K562 (cell line): ENCODE measurements around the gene ZP3. TPM values are rescaled to one million over a fixed set of nuclear protein-coding genes. Genes with fewer than 3 reads are reported as not detected.
A peak's percentile ranks its signal among the peaks of the same experiment; 100 is the strongest.

Experiments used
- ATF1 ChIP-seq, 2 experiments: fragments of 450-650 bp in 1 of 2; IDR thresholded peaks; 2 replicates each; pipeline ENCODE4 v1.6.1; 2016; ENCODE audit warnings: missing compliant biosample characterization in 1 of 2, missing genetic modification characterization in 1 of 2
- ATF6 ChIP-seq: sonication (generic); formaldehyde crosslinking; IDR thresholded peaks from 2 replicates; pipeline ENCODE4 v1.4.0; 2020; ENCODE audit warnings: mild to moderate bottlenecking, missing genetic modification reagents
- BMI1 ChIP-seq: fragments of 150-350 bp; IDR thresholded peaks from 2 replicates; pipeline ENCODE4 v1.6.1; 2014; ENCODE audit warnings: low read length
- C11orf30 ChIP-seq: fragments of 450-650 bp; IDR thresholded peaks from 2 replicates; pipeline ENCODE4 v1.6.1; 2016; ENCODE audit warnings: low read depth, mild to moderate bottlenecking
- CHD2 ChIP-seq: IDR thresholded peaks from 2 replicates; pipeline ENCODE4 v1.6.1; 2011; ENCODE audit warnings: low read depth, low read length
- CHD4 ChIP-seq: fragments of 200-600 bp; sonication (generic); IDR thresholded peaks from 3 replicates; pipeline ENCODE4 v1.6.1; 2012; ENCODE audit warnings: low read depth, mild to moderate bottlenecking, mixed read lengths, low read length, inconsistent platforms; ENCODE audit not compliant: insufficient read depth, insufficient replicate concordance, poor library complexity, severe bottlenecking
- ERF ChIP-seq: fragments of 450-650 bp; formaldehyde crosslinking; IDR thresholded peaks from 2 replicates; pipeline ENCODE4 v1.4.0; 2020; ENCODE audit warnings: mild to moderate bottlenecking, mixed read lengths
- EZH2 ChIP-seq: IDR thresholded peaks from 2 replicates; pipeline ENCODE4 v1.6.1; 2012; ENCODE audit warnings: low read depth, mild to moderate bottlenecking, inconsistent platforms, low read length, borderline replicate concordance
- KAT7 ChIP-seq: sonication (generic); formaldehyde crosslinking; IDR thresholded peaks from 2 replicates; pipeline ENCODE4 v1.8.0; 2022; ENCODE audit warnings: missing genetic modification reagents, mild to moderate bottlenecking, borderline replicate concordance
- NCOA6 ChIP-seq: fragments of 450-650 bp; IDR thresholded peaks from 2 replicates; pipeline ENCODE4 v1.6.1; 2017; ENCODE audit warnings: mild to moderate bottlenecking
- NR4A1 ChIP-seq, 2 experiments: fragments of 250-450 bp in 1 of 2; fragments of 450-650 bp in 1 of 2; sonication (Bioruptor Pico) in 1 of 2; IDR thresholded peaks; 2 replicates each; pipeline versions ENCODE4 v1.4.0 to v1.6.1; 2016 to 2020; ENCODE audit warnings: mild to moderate bottlenecking in 2 of 2, missing compliant biosample characterization in 1 of 2, missing genetic modification characterization in 1 of 2, moderate library complexity in 1 of 2
- POLR2B ChIP-seq: fragments of 450-650 bp; IDR thresholded peaks from 2 replicates; pipeline ENCODE4 v1.6.1; 2018; ENCODE audit warnings: low read depth; ENCODE audit not compliant: partially characterized antibody
- PRMT5 ChIP-seq: sonication (generic); formaldehyde crosslinking; IDR thresholded peaks from 2 replicates; pipeline ENCODE4 v1.5.0; 2020; ENCODE audit warnings: missing genetic modification reagents
- RAD21 ChIP-seq, 2 experiments: fragments of 250-450 bp in 1 of 2; fragments of 450-650 bp in 1 of 2; sonication (Bioruptor Pico) in 1 of 2; formaldehyde crosslinking in 1 of 2; IDR thresholded peaks in 1 of 2; conservative IDR thresholded peaks in 1 of 2; 2 replicates each; pipeline versions ENCODE4 v1.4.0 to v1.8.0; 2020 to 2022; ENCODE audit warnings: mild to moderate bottlenecking in 2 of 2, moderate library complexity in 1 of 2
- RREB1 ChIP-seq: fragments of 250-450 bp; sonication (Bioruptor Pico); IDR thresholded peaks from 2 replicates; pipeline ENCODE4 v1.4.0; 2020
- SNIP1 ChIP-seq: fragments of 450-650 bp; IDR thresholded peaks from 2 replicates; pipeline ENCODE4 v1.7.1; 2017; ENCODE audit warnings: low read depth, mild to moderate bottlenecking
- YBX1 ChIP-seq: fragments of 450-650 bp; IDR thresholded peaks from 2 replicates; pipeline ENCODE4 v1.7.1; 2016; ENCODE audit warnings: mild to moderate bottlenecking
- ZNF398 ChIP-seq: fragments of 250-450 bp; sonication (Bioruptor Pico); IDR thresholded peaks from 2 replicates; pipeline ENCODE4 v1.8.0; 2021; ENCODE audit warnings: moderate library complexity, mild to moderate bottlenecking, inconsistent platforms
- polyA plus RNA-seq, 8 experiments: library from polyadenylated mRNA; depleted of rRNA in 4 of 8; stranded (reverse) in 5 of 8; unstranded in 3 of 8; fragments of >200 nt; fragmentation: Nextera tagmentation in 2 of 8; fragmentation: Illumina TruSeq in 1 of 8; extraction: Ambion mirVana in 2 of 8; extraction: Trizol in 1 of 8; gene quantifications; 2 replicates each; pipeline versions ENCODE4 v1.2.1 to v1.2.3, GENCODE V29; 2011 to 2014; ENCODE audit warnings: inconsistent platforms in 1 of 8, missing spikeins in 1 of 8
- total RNA-seq, 7 experiments: library from RNA; depleted of rRNA in 6 of 7; stranded (reverse); fragments of >200 nt in 6 of 7; fragmentation: Illumina TruSeq in 2 of 7; extraction: Trizol in 2 of 7; gene quantifications; 2 replicates each; pipeline versions ENCODE4 v1.2.1 to v1.2.3, GENCODE V29; 2011 to 2021; ENCODE audit warnings: low replicate concordance in 1 of 7

Gene ZP3
- total and polyA plus RNA-seq, 9 of the 15 experiments (the other 6 are each of a cell fraction or from before 2014, with no cell fraction given): 1.4 to 3.8 (median 2.4) TPM

GRCh38 chr7:76383089-76383944, 41.4 kb upstream of the ZP3 start (continued):
- TF ChIP-seq NR4A1 (CRISPR knock-in tag; IDR thresholded peaks at IDR 0.05) (no peak), NR4A1 (tag; IDR thresholded peaks at IDR 0.05) (no peak), NCOA6 (no peak), ATF1 (CRISPR knock-in tag; IDR thresholded peaks at IDR 0.05) (no peak), ATF1 (tag; IDR thresholded peaks at IDR 0.05) (peak; percentile 45), YBX1 (no peak), EZH2 (no peak), BMI1 (no peak), CHD2 (no peak; the same call in 1 of the 2 replicates), PRMT5 (CRISPR knock-in tag) (no peak), C11orf30 (no peak), RAD21 (CRISPR knock-in tag; conservative IDR thresholded peaks at IDR 0.05 in 1 of 2, IDR thresholded peaks at IDR 0.05 in 1 of 2) (peak; percentile 21 to 58; a peak in 3 of 4 replicates), SNIP1 (no peak), ERF (CRISPR knock-in tag) (no peak), ATF6 (CRISPR knock-in tag) (no peak), RREB1 (CRISPR knock-in tag) (no peak), KAT7 (CRISPR knock-in tag) (no peak), POLR2B (peak; percentile 56), CHD4 (no peak), ZNF398 (no peak)
